Measurements from ENCODE around the gene ZNF281. TPM values are rescaled to one million over a fixed set of nuclear protein-coding genes. Genes with fewer than 3 reads are reported as not detected.
A peak's percentile ranks its signal among the peaks of the same experiment; 100 is the strongest.

Gene ZNF281
- total RNA-seq, 1 donor from 2014 or later, result 36.2 TPM

GRCh38 chr1:200428482-200429205 lies 18.8 kb upstream of the ZNF281 start:
- H3K36me3 ChIP-seq (ENCODE audit: insufficient read depth, low read length), result no peaks in the 10 kb centered on the region
- no peaks in the 10 kb centered on the region for H4K20me1 ChIP-seq (ENCODE audit: insufficient read depth, low read length)
- Mint-ChIP-seq H3K9me3 (ENCODE audit: unreplicated experiment) (no peaks in the 10 kb centered on the region), H3K4me1 (ENCODE audit: low read depth, unreplicated experiment) (peaks cover 29% of the 10 kb centered on the region), H3K27ac (ENCODE audit: unreplicated experiment) (peak overlapping the region; percentile 93), H3K36me3 (ENCODE audit: low read depth, unreplicated experiment) (no peaks in the 10 kb centered on the region), H3K27me3 (ENCODE audit: low read depth, unreplicated experiment) (no peaks in the 10 kb centered on the region), H3K4me3 (ENCODE audit: unreplicated experiment) (no peak overlapping the region)
- H3K4me1 ChIP-seq (ENCODE audit: insufficient read depth, low read length), result peaks cover 23% of the 10 kb centered on the region
- no peaks in the 10 kb centered on the region for H3K79me2 ChIP-seq (ENCODE audit: insufficient read depth, low read length)
- TF ChIP-seq CTCF (IDR thresholded peaks at IDR 0.05; ENCODE audit: insufficient read depth, low read depth, low read length), result no peak
- no peak for TF ChIP-seq EZH2 (IDR thresholded peaks at IDR 0.05; ENCODE audit: insufficient read depth, low read length)
- no peak overlapping the region for H3K4me3 ChIP-seq (ENCODE audit: insufficient read depth, low read depth, low read length)
- FAIRE-seq (peak; percentile 59), DNase-seq (ENCODE audit: low read depth) (peak; percentile 53)
- H2AFZ ChIP-seq (ENCODE audit: low read depth, low read length), result no peak overlapping the region
- H3K27me3 ChIP-seq (ENCODE audit: insufficient read depth, low read length), result no peaks in the 10 kb centered on the region
- no peak overlapping the region for H3K9ac ChIP-seq (ENCODE audit: low read length)
- H3K27ac ChIP-seq (ENCODE audit: low read depth, low read length), result peak overlapping the region; percentile 67
- no peaks in the 10 kb centered on the region for H3K9me3 ChIP-seq (ENCODE audit: insufficient read depth, low read depth, low read length)
- peak overlapping the region; percentile 51 for H3K4me2 ChIP-seq (ENCODE audit: low read length)

- Histone ChIP-seq H3K36me3 (ENCODE audit: insufficient read depth, low read length) (no peaks in the 10 kb centered on the region), H3K4me1 (ENCODE audit: insufficient read depth, low read length) (peaks cover 23% of the 10 kb centered on the region), H3K9ac (ENCODE audit: low read length) (no peak overlapping the region), H3K9me3 (ENCODE audit: insufficient read depth, low read depth, low read length) (no peaks in the 10 kb centered on the region), H3K79me2 (ENCODE audit: insufficient read depth, low read length) (no peaks in the 10 kb centered on the region), H3K27me3 (ENCODE audit: insufficient read depth, low read length) (no peaks in the 10 kb centered on the region), H3K4me3 (ENCODE audit: insufficient read depth, low read depth, low read length) (no peak overlapping the region), H3K4me2 (ENCODE audit: low read length) (no peak overlapping the region), H3K27ac (ENCODE audit: low read depth, low read length) (no peak overlapping the region), H2AFZ (ENCODE audit: low read depth, low read length) (no peak overlapping the region), H4K20me1 (ENCODE audit: insufficient read depth, low read length) (no peaks in the 10 kb centered on the region)
- Mint-ChIP-seq H3K27ac (ENCODE audit: unreplicated experiment) (peak overlapping the region; percentile 22), H3K9me3 (ENCODE audit: unreplicated experiment) (no peaks in the 10 kb centered on the region), H3K4me3 (ENCODE audit: unreplicated experiment) (no peak overlapping the region), H3K27me3 (ENCODE audit: low read depth, unreplicated experiment) (no peaks in the 10 kb centered on the region), H3K36me3 (ENCODE audit: low read depth, unreplicated experiment) (no peaks in the 10 kb centered on the region), H3K4me1 (ENCODE audit: low read depth, unreplicated experiment) (peaks cover 27% of the 10 kb centered on the region)
- TF ChIP-seq CTCF (IDR thresholded peaks at IDR 0.05; ENCODE audit: insufficient read depth, low read depth, low read length) (no peak), EZH2 (IDR thresholded peaks at IDR 0.05; ENCODE audit: insufficient read depth, low read length) (no peak)
- no peak for DNase-seq (ENCODE audit: low read depth)
- no peak for FAIRE-seq
Observed at GRCh38 chr1:200427744-200428143, 17.9 kb upstream of the ZNF281 start.

- FAIRE-seq, result no peak
- no peaks in the 10 kb centered on the region for H3K9me3 Mint-ChIP-seq (ENCODE audit: unreplicated experiment)
- H3K9me3 ChIP-seq (ENCODE audit: insufficient read depth, low read depth, low read length), result no peaks in the 10 kb centered on the region
- no peaks in the 10 kb centered on the region for H3K79me2 ChIP-seq (ENCODE audit: insufficient read depth, low read length)
- H4K20me1 ChIP-seq (ENCODE audit: insufficient read depth, low read length), result no peaks in the 10 kb centered on the region
- H3K36me3 Mint-ChIP-seq (ENCODE audit: low read depth, unreplicated experiment), result no peaks in the 10 kb centered on the region
- H3K4me1 ChIP-seq (ENCODE audit: insufficient read depth, low read length), result peaks cover 23% of the 10 kb centered on the region
- no peak overlapping the region for H3K9ac ChIP-seq (ENCODE audit: low read length)
- DNase-seq (ENCODE audit: low read depth), result no peak
- no peak overlapping the region for H3K27ac ChIP-seq (ENCODE audit: low read depth, low read length)
- no peak overlapping the region for H3K4me2 ChIP-seq (ENCODE audit: low read length)
- no peak overlapping the region for H3K4me3 ChIP-seq (ENCODE audit: insufficient read depth, low read depth, low read length)
- H2AFZ ChIP-seq (ENCODE audit: low read depth, low read length), result no peak overlapping the region
- no peaks in the 10 kb centered on the region for H3K27me3 ChIP-seq (ENCODE audit: insufficient read depth, low read length)
- no peak overlapping the region for H3K4me3 Mint-ChIP-seq (ENCODE audit: unreplicated experiment)
- TF ChIP-seq EZH2 (IDR thresholded peaks at IDR 0.05; ENCODE audit: insufficient read depth, low read length), result no peak
- no peak for TF ChIP-seq CTCF (IDR thresholded peaks at IDR 0.05; ENCODE audit: insufficient read depth, low read depth, low read length)
- no peaks in the 10 kb centered on the region for H3K36me3 ChIP-seq (ENCODE audit: insufficient read depth, low read length)
- H3K27ac Mint-ChIP-seq (ENCODE audit: unreplicated experiment), result no peak overlapping the region
- H3K4me1 Mint-ChIP-seq (ENCODE audit: low read depth, unreplicated experiment), result peaks cover 24% of the 10 kb centered on the region
- no peaks in the 10 kb centered on the region for H3K27me3 Mint-ChIP-seq (ENCODE audit: low read depth, unreplicated experiment)
Observed at GRCh38 chr1:200426196-200426595, 16.4 kb upstream of the ZNF281 start.
